GM18511 (cell line): Measurements from ENCODE around the gene MT4.

Source experiments
- ATAC-seq: cut with Tn5 transposase; IDR thresholded peaks from one replicate; pipeline ENCODE4 v1.9.1; 2021; ENCODE audit warnings: mild to moderate bottlenecking, moderate library complexity; ENCODE audit not compliant: unreplicated experiment

MT4 gene

GRCh38 chr16:56601325-56601724, 36.5 kb downstream of the MT4 start:
- no peak for ATAC-seq

GRCh38 chr16:56603589-56603988, 38.7 kb downstream of the MT4 start:
- ATAC-seq, result no peak

- ATAC-seq, result no peak
Measured at GRCh38 chr16:56604966-56605365, 40.1 kb downstream of the MT4 start.

DNA sequence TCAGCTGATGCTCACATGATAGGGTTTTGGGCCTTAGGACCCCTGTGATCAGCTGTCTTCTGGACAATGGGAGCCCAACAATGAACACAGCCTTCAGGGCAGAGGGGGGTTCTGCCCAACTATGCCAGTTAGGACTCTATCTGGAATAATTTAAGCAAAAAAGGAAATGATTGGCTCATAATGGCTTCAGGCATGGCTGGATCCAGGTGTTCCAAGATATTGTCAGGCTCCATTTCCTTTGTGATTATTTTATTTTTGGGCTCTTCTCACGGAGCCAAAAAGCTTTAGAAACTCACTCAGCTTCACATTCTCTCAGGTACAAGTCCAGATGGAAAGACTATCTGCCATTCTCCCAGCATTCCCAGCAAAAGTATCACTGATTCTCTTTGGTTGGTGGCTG, 40.6 kb downstream of the MT4 start:
- no peak for ATAC-seq

GRCh38 chr16:56606071-56606475, 41.2 kb downstream of the MT4 start:
- no peak for ATAC-seq

DNA sequence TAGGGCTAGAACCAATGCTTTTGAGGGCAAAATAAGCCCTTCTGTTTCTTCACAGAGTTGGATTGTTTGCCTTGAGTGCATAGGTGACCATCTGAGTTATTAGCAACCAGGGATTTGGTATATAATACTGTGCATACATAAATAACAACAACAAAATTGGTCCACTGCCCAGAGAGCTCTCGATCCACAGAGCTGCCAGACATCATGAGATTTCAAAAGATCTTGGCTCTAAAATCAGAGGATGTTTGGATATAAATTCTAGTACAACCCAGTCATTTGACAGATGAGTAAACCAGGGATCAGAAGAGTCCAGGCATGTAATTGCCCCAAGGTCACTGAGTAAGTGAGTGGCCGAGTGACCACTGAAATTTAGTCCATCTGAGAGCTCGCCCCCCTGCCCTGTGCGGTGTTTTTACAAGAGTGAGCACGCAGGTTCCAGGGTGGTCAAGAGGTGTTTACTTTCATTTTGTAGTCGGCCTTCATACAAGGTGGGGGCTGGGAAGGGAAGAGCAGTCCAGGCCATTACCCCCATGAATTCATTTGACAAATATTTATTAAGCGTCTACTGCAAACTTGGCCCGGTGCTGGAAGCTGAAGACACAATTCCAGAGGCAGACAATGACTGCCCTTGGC, 41.7 kb downstream of the MT4 start:
- no peak for ATAC-seq

DNA sequence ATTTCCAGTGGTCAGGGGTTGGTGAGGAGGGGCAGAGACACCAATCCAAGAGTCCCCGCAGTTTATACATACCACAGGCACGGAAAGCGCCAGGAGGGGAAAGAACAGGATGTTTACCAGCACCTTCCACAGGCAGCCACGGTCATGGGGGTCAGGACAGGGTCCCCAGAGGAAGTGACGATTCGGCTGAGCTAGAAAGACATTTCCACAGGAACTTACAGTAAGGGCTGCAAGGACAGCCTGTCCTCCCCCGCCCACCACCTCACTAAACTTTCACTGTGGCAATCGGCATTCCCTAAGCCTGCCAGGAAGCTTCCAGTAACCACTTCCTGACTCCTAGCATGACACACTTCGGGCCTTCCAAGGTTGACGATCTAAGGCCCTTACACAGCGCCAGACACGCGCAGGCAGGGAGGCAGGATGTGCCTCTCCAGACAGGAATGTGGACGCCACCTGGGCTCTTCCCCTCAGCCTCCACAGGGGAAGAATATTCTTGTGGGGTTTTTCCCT, 42.3 kb downstream of the MT4 start:
- ATAC-seq, result no peak

DNA sequence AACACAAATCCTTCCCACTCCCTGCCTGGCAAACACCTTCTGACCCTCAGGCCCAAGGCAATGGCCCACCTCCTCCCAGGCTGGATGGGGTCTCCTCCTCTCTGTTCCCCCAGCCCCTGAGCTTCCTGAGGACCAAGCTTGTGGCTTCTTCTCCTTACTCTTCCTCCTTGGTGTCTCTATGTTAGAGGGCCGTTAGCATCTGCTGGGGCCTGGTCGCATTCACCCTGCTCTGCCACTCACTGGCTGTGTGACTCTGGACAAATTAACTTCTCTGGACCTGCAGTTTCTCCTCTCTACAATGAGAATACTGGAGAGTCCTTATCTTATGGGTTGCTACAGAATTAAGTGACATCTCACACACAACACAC, 42.8 kb downstream of the MT4 start:
- ATAC-seq, result no peak

DNA sequence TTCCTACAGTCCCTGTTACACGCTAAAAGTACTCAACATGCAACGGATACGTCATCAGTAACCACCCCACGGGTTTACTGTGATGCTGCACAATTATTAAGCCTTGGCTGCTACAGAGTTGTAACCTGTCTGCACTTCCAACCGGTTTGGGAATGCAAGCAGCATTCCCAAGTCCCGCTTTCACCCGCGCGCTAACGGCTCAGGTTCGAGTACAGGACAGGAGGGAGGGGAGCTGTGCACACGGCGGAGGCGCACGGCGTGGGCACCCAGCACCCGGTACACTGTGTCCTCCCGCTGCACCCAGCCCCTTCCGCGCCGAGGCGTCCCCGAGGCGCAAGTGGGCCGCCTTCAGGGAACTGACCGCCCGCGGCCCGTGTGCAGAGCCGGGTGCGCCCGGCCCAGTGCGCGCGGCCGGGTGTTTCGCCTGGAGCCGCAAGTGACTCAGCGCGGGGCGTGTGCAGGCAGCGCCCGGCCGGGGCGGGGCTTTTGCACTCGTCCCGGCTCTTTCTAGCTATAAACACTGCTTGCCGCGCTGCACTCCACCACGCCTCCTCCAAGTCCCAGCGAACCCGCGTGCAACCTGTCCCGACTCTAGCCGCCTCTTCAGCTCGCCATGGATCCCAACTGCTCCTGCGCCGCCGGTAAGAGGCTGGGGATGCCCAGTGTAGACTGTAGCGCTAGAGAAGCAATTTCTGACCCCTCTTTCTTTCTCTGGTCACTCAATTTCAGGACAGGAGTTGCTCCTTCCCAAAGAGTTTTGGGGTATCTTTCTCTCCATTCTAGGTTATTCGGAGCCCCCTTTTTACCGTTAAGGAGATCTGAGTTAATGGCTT, 43.4 kb downstream of the MT4 start, which contains the start of gene MT2A:
TSS of gene MT2A (plus strand) at position 542 of the 833 bp plus-strand sequence. CDS start at position 614, 72 bp downstream.
- ATAC-seq, result peak; percentile 86

DNA sequence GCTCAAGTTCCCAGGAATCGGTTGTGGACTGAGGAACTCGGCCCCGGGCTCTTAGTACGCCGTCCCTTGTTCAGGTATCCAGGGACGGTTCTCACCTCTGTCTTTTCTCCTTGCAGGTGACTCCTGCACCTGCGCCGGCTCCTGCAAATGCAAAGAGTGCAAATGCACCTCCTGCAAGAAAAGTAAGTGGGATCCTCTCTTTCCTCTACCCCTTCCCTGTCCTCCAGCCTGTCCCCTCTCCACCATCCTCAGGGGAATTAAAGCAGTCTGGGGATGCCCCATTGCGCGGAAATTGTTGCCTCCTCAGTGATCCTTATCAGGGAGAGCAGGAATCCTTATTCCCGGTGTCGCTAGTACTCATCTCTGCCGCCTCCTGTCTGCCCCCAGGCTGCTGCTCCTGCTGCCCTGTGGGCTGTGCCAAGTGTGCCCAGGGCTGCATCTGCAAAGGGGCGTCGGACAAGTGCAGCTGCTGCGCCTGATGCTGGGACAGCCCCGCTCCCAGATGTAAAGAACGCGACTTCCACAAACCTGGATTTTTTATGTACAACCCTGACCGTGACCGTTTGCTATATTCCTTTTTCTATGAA, 44.1 kb downstream of the MT4 start:
- no peak for ATAC-seq

- peak; percentile 57 for ATAC-seq
Measured at GRCh38 chr16:56609463-56609921, 44.6 kb downstream of the MT4 start.

GRCh38 chr16:56610017-56610608, 45.2 kb downstream of the MT4 start:
- no peak for ATAC-seq

DNA sequence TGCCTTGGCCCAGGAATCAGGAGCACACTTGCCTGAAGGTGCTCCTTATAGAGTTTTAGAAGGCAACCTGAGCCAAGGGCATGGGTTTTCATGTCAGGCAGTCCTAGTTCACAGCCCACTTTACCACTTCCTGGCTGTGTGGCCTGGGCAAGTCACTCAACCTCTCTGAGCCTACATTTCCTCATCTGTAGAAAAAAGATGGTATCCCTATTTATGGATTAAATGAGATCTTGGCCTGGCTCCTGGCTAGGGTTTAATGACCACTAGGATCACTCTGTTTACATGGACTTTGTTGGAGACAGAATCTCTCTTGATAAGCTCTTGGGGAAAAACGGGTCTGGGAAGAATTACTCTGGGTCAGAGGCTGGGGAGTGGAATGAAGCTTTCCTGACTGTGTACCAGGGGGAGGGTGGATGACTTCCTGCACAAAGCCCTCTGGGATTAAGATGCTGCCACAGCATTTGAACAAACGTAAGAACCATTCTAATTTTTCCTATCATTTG, 45.8 kb downstream of the MT4 start:
- no peak for ATAC-seq

GRCh38 chr16:56611281-56611833, 46.5 kb downstream of the MT4 start:
- no peak for ATAC-seq

- no peak for ATAC-seq
Measured at GRCh38 chr16:56613706-56614105, 48.8 kb downstream of the MT4 start.

DNA sequence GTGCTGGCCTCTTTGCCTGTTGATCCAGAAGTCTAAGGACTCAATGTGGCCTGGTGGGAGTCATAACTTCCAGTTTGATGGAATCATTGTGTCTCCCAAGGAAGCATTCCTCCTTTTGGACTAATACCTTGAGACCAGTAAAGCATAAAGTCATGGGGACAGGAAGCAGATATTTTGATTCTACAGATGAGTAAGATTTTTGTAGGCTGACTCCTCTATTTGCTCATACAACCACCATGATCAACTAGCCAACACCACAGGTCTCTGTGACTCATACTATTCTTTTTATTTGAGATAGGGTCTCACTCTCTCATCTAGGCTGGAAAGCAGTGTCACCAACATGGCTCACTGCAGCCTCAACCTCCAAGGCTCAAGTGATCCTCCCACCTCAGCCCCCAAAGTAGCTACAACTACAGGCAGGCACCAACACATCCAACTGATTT, 49.7 kb downstream of the MT4 start:
- ATAC-seq, result no peak

- no peak for ATAC-seq
Measured at GRCh38 chr16:56615353-56615752, 50.5 kb downstream of the MT4 start.

DNA sequence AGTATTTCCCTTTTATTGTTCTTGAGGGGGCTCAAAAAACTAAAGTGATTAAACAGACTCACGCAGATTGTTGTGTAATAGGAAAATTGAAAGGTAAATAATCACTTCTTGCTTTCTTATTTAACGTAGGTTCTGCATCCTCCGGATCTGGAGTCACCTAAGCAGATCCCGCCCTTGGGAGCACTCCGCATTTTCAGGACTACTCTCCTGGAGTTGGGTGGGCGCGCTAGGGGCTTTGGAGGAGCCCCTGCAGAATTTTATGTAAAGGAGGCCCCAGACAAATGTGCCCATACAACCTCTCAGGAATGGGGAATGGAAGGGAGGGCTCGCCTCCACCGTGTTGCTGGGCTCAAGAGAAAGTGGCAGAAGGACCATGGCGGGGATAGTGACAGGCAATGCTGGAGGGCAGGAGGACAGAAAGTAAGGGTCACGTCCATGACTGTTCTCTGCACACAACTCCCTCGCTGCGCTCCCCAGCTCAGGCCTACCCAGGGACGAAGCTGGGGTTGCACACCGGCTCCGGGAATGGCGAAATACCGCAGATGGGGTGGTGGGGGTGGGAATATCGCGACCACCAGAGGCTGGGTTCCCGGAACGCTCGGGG, 51.8 kb downstream of the MT4 start:
- no peak for ATAC-seq

DNA sequence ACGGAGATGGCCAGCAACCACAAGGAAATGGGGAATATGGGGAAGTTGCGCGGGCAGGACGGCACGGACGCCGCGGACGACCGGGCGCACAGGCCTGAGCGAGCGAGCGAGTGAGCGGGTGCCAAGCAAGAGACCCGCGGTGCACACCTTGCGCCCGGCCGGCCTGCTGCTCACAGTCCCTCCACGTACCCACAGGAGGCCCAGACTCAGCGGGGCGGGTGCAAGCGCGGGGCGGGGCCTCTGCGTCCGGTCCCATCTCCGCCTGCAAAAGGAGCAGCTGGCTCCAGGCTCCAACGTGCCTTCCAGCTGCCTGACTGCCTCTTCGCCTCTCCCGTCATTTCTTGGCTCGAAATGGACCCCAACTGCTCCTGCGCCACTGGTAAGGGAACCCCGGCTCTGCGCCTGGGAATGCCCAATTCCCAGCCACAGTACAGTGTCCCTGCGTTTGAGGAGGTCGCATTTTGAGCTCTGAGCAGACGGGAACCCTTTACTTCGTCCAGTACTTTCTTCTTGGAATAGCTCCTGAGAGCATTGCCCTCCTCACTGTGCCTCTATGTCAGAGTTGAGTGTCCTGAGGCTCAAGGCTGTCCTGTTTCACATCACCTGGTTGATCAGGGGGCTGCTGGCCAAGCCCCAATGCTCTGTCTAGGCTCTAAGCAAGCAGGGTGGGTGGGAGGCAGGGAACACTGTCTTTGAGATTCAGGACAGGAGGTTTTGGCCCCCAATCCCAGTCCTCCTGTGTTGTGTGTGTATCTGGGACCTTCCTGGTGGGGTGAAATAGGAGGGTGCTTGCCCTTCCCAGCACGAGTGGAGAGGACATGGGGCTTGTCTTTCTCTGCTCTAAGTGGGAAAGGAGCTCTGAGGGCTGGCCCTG, 52.6 kb downstream of the MT4 start:
- ATAC-seq, result no peak
